HepG2 (cell line): ENCODE data around the gene SYMPK. TPM values are rescaled to one million over a fixed set of nuclear protein-coding genes. Genes with fewer than 3 reads are reported as not detected.
A peak's percentile ranks its signal among the peaks of the same experiment; 100 is the strongest.

Experiments used
- CCDC6 ChIP-seq: sonication (generic); formaldehyde crosslinking; IDR thresholded peaks from 2 replicates; pipeline ENCODE4 v1.8.1; 2022; ENCODE audit warnings: mild to moderate bottlenecking, missing genetic modification reagents, moderate library complexity
- HOXD1 ChIP-seq: sonication (generic); formaldehyde crosslinking; IDR thresholded peaks from 2 replicates; pipeline ENCODE4 v1.5.0; 2020; ENCODE audit warnings: missing genetic modification reagents
- KLF11 ChIP-seq: IDR thresholded peaks from 2 replicates; pipeline ENCODE4 v1.6.1; 2016; ENCODE audit warnings: missing compliant biosample characterization
- MAFG ChIP-seq: sonication (generic); formaldehyde crosslinking; IDR thresholded peaks from 2 replicates; pipeline ENCODE4 v1.5.1; 2020; ENCODE audit warnings: mild to moderate bottlenecking, missing genetic modification reagents
- PPARG ChIP-seq: conservative IDR thresholded peaks from 2 replicates; pipeline ENCODE4 v1.6.1; 2016; ENCODE audit warnings: missing biosample characterization, missing genetic modification reagents
- PTBP1 ChIP-seq: fragments of 200-400 bp; formaldehyde crosslinking; IDR thresholded peaks from 2 replicates; pipeline ENCODE4 v1.6.1; 2018; ENCODE audit warnings: low read length, low read depth; ENCODE audit not compliant: poor library complexity, severe bottlenecking
- RAD21 ChIP-seq: fragments of 450-650 bp; formaldehyde crosslinking; IDR thresholded peaks from 2 replicates; pipeline ENCODE4 v1.5.0; 2020; ENCODE audit warnings: mild to moderate bottlenecking
- RCOR2 ChIP-seq: IDR thresholded peaks from 2 replicates; pipeline ENCODE4 v1.6.1; 2016; ENCODE audit warnings: missing biosample characterization, missing genetic modification reagents
- USF2 ChIP-seq, 2 experiments: sonication (generic) in 1 of 2; formaldehyde crosslinking in 1 of 2; IDR thresholded peaks; 2 replicates each; pipeline versions ENCODE4 v1.5.1 to v1.6.1; 2011 to 2020; ENCODE audit warnings: borderline replicate concordance in 1 of 2, low read depth in 1 of 2, low read length in 1 of 2, mild to moderate bottlenecking in 1 of 2, missing genetic modification reagents in 1 of 2, moderate library complexity in 1 of 2
- ZNF362 ChIP-seq: sonication (generic); formaldehyde crosslinking; IDR thresholded peaks from 2 replicates; pipeline ENCODE4 v1.4.0; 2020; ENCODE audit warnings: missing genetic modification reagents, mild to moderate bottlenecking, borderline replicate concordance
- ZNF550 ChIP-seq: sonication (generic); formaldehyde crosslinking; IDR thresholded peaks from 2 replicates; pipeline ENCODE4 v1.4.0; 2020; ENCODE audit warnings: mild to moderate bottlenecking, missing genetic modification reagents, borderline replicate concordance
- ZNF557 ChIP-seq: sonication (generic); formaldehyde crosslinking; IDR thresholded peaks from 2 replicates; pipeline ENCODE4 v1.4.0; 2020; ENCODE audit warnings: missing genetic modification reagents
- ZNF713 ChIP-seq: sonication (generic); formaldehyde crosslinking; IDR thresholded peaks from 2 replicates; pipeline ENCODE4 v1.4.0; 2020; ENCODE audit warnings: mild to moderate bottlenecking, missing genetic modification reagents
- ZXDC ChIP-seq: sonication (generic); formaldehyde crosslinking; IDR thresholded peaks from 2 replicates; pipeline ENCODE4 v1.5.0; 2020; ENCODE audit warnings: mild to moderate bottlenecking, missing genetic modification reagents
- polyA plus RNA-seq, 8 experiments: library from polyadenylated mRNA; depleted of rRNA in 3 of 8; stranded (reverse) in 7 of 8; unstranded in 1 of 8; fragments of >200 nt; fragmentation: Illumina TruSeq in 4 of 8; extraction: Trizol in 4 of 8; gene quantifications; 2 replicates each; pipeline versions ENCODE4 v1.2.1 to v1.2.3, GENCODE V29; 2011 to 2016; ENCODE audit warnings: low read depth in 4 of 8, missing spikeins in 1 of 8, mixed read lengths in 1 of 8; ENCODE audit not compliant: insufficient read depth in 1 of 8
- total RNA-seq, 5 experiments: library from RNA; depleted of rRNA; stranded (reverse); fragments of >200 nt; fragmentation: Illumina TruSeq; extraction: Trizol; gene quantifications; 2 replicates each; pipeline ENCODE4 v1.2.3, GENCODE V29; 2016; ENCODE audit warnings: low read depth in 1 of 5
- TF ChIP-seq, protein P1 (sequence below), 2 experiments: sonication (generic) in 1 of 2; formaldehyde crosslinking in 1 of 2; IDR thresholded peaks; 2 replicates each; pipeline versions ENCODE4 v1.4.0 to v1.6.1; 2016 to 2020; ENCODE audit warnings: borderline replicate concordance in 1 of 2, low read depth in 1 of 2, mild to moderate bottlenecking in 1 of 2, missing genetic modification reagents in 1 of 2
- TF ChIP-seq, protein P2 (sequence below): sonication (generic); formaldehyde crosslinking; IDR thresholded peaks from 2 replicates; pipeline ENCODE4 v1.4.0; 2020; ENCODE audit warnings: missing genetic modification reagents

Gene SYMPK
- total and polyA plus RNA-seq, 2 of the 13 experiments (the other 11 are each of a cell fraction or from before 2014, with no cell fraction given): 21.9 to 55.7 TPM

DNA sequence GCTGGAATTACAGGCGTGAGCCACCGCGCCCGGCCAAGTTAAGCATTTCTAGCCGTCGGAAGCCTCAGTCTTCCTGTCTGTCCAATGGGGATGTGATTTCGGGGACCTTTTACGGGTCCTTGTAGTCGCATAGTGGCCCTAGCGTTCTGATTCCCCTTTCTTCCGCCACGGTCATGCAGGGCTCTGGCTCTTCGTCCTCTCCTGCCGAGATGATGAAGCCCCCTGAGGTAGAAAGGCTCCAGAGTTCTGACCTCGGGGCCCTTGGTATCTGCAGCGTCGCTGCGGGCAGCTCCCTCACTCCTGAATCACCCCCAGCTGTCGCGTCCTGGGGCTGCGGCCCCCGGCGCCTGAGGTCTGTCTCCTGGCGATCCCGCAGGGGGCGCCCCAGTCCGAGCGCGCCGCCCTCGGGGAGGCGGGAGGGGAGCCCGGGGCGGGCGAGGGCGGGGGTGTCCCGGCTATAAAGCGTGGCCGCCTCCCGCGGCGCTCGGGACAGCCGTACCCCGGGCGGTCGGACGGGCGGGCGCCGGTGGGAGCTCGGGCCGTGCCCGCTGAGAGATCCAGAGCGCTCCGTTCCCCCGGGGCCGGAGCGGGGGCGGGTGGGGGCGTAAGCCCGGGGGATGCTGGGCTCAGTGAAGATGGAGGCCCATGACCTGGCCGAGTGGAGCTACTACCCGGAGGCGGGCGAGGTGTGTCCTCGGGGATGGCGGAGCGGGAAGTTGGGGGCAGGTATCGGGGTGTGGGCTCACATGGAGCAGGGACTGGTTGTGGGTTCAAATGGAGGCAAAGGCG lies 1.1 kb upstream of the SYMPK start, which contains the start of gene FOXA3 (continued):
- TF ChIP-seq ZNF557 (CRISPR knock-in tag) (no peak), MAFG (CRISPR knock-in tag) (no peak), CCDC6 (CRISPR knock-in tag) (no peak), ZNF550 (CRISPR knock-in tag) (no peak), RAD21 (peak; percentile 98), ZNF713 (no peak), PPARG (CRISPR knock-in tag) (0 out of 2 replicates have a peak, but pooled peaks have one; percentile 20), KLF11 (CRISPR knock-in tag) (0 out of 2 replicates have a peak, but pooled peaks have one; percentile 47), HOXD1 (CRISPR knock-in tag) (peak; percentile 33; the same call in 1 of the 2 replicates), RCOR2 (peak; percentile 78), USF2 (IDR thresholded peaks at IDR 0.05; ENCODE audit: low read depth, low read length) (no peak), USF2 (CRISPR knock-in tag; IDR thresholded peaks at IDR 0.05; ENCODE audit: borderline replicate concordance) (no peak), ZXDC (no peak), ZNF362 (CRISPR knock-in tag) (no peak), PTBP1 (no peak)
- TF ChIP-seq, protein P1, sequence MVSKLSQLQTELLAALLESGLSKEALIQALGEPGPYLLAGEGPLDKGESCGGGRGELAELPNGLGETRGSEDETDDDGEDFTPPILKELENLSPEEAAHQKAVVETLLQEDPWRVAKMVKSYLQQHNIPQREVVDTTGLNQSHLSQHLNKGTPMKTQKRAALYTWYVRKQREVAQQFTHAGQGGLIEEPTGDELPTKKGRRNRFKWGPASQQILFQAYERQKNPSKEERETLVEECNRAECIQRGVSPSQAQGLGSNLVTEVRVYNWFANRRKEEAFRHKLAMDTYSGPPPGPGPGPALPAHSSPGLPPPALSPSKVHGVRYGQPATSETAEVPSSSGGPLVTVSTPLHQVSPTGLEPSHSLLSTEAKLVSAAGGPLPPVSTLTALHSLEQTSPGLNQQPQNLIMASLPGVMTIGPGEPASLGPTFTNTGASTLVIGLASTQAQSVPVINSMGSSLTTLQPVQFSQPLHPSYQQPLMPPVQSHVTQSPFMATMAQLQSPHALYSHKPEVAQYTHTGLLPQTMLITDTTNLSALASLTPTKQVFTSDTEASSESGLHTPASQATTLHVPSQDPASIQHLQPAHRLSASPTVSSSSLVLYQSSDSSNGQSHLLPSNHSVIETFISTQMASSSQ (IDR thresholded peaks at IDR 0.05; ENCODE audit: low read depth): peak; percentile 19; the same call in 1 of the 2 replicates
- TF ChIP-seq, protein P1 (CRISPR knock-in tag; IDR thresholded peaks at IDR 0.05; ENCODE audit: borderline replicate concordance): peak; percentile 79; the same call in 1 of the 2 replicates
- TF ChIP-seq, protein P2, sequence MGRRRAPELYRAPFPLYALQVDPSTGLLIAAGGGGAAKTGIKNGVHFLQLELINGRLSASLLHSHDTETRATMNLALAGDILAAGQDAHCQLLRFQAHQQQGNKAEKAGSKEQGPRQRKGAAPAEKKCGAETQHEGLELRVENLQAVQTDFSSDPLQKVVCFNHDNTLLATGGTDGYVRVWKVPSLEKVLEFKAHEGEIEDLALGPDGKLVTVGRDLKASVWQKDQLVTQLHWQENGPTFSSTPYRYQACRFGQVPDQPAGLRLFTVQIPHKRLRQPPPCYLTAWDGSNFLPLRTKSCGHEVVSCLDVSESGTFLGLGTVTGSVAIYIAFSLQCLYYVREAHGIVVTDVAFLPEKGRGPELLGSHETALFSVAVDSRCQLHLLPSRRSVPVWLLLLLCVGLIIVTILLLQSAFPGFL: no peak
